ENCODE results near the gene OR2L5. TPM values are rescaled to one million over a fixed set of nuclear protein-coding genes. Genes with fewer than 3 reads are reported as not detected.

OR2L5 gene
- total and polyA plus RNA-seq, 2 of the 4 experiments (the other 2 are of a cell fraction): not detected

GRCh38 chr1:247992986-247993385 is 20.5 kb upstream of the OR2L5 start:
- Histone ChIP-seq H3K79me1 (ENCODE audit: low read depth in 1 of 2, low read length in 2 of 2) (no peaks in the 10 kb centered on the region), H3K4me3 (ENCODE audit: insufficient read depth, low read depth, low read length) (no peak overlapping the region), H3K4ac (ENCODE audit: low read depth, low read length) (no peak overlapping the region), H4K5ac (ENCODE audit: low read depth, low read length) (no peak overlapping the region), H2BK15ac (ENCODE audit: low read depth, low read length) (no peak overlapping the region), H4K20me1 (ENCODE audit: insufficient read depth, low read length) (no peaks in the 10 kb centered on the region), H3K4me1 (ENCODE audit: control insufficient read depth, insufficient read depth, low read length) (no peaks in the 10 kb centered on the region), H3K4me2 (ENCODE audit: low read depth, low read length) (no peak overlapping the region), H3K27ac (ENCODE audit: insufficient read depth, low read length) (no peak overlapping the region), H2BK20ac (ENCODE audit: low read depth, low read length) (no peak overlapping the region), H2AK5ac (ENCODE audit: low read depth, low read length) (no peak overlapping the region), H3K9me3 (ENCODE audit: control insufficient read depth, insufficient read depth, low read length) (peaks cover 13% of the 10 kb centered on the region), H3K14ac (replicated peaks; ENCODE audit: low read depth, low read length) (no peak overlapping the region), H4K8ac (ENCODE audit: low read depth in 2 of 2, low read length in 2 of 2) (no peak overlapping the region), H3K9me1 (ENCODE audit: insufficient read depth, low read length) (no peaks in the 10 kb centered on the region), H3K23ac (ENCODE audit: low read depth, low read length) (no peak overlapping the region), H4K91ac (ENCODE audit: insufficient read depth, low read depth, low read length) (no peak overlapping the region), H2BK120ac (ENCODE audit: low read depth, low read length) (no peak overlapping the region), H3K9ac (ENCODE audit: low read depth, low read length) (no peak overlapping the region), H3K56ac (ENCODE audit: extremely low read depth, insufficient read depth, low read length) (no peak overlapping the region), H2AK9ac (replicated peaks; ENCODE audit: low read depth, low read length, poor library complexity) (no peak overlapping the region), H3K27me3 (ENCODE audit: control insufficient read depth, insufficient read depth, low read length) (no peaks in the 10 kb centered on the region), H3K36me3 (ENCODE audit: control insufficient read depth, insufficient read depth, low read length) (no peaks in the 10 kb centered on the region), H3K18ac (ENCODE audit: low read depth, low read length) (no peak overlapping the region), H2BK5ac (ENCODE audit: low read depth, low read length, poor library complexity, severe bottlenecking) (no peak overlapping the region), H2AFZ (replicated peaks; ENCODE audit: low read length, poor library complexity) (no peak overlapping the region)
- ChIA-PET CTCF (no interaction called here), POLR2A (ENCODE audit: unreplicated experiment) (no interaction called here)
- no TSS peak for BruUV-seq (replicated peaks)
- no CpG with 5 or more reads among the region's 2 CpGs for WGBS, 2 experiments (ENCODE audit: extremely low coverage in 2 of 2, insufficient read length in 1 of 2)
- dilution Hi-C loops (cut with HindIII; ENCODE audit: low sequenced_read_pairs, unreplicated experiment) (no loop called here), intact Hi-C loops (cut with micrococcal nuclease) (no loop called here), in situ Hi-C loops (cut with MboI; ENCODE audit: low sequenced_read_pairs) (no loop called here)
- TF ChIP-seq MXI1 (IDR thresholded peaks at IDR 0.05; ENCODE audit: borderline replicate concordance, low read depth, low read length) (no peak), SMC3 (IDR thresholded peaks at IDR 0.05; ENCODE audit: low read depth, low read length) (no peak), CHD1 (IDR thresholded peaks at IDR 0.05; ENCODE audit: low read depth, low read length) (no peak), NFE2L2 (IDR thresholded peaks at IDR 0.05; ENCODE audit: low read depth, low read length) (no peak), CTCF (conservative IDR thresholded peaks at IDR 0.05; ENCODE audit: low read depth, low read length) (no peak), RFX5 (IDR thresholded peaks at IDR 0.05; ENCODE audit: low read depth, low read length) (no peak), MAZ (IDR thresholded peaks at IDR 0.05; ENCODE audit: borderline replicate concordance, low read depth, low read length) (no peak), RCOR1 (IDR thresholded peaks at IDR 0.05; ENCODE audit: insufficient replicate concordance, low read length) (no peak), FOS (IDR thresholded peaks at IDR 0.05; ENCODE audit: low read depth, low read length) (no peak), BHLHE40 (IDR thresholded peaks at IDR 0.05; ENCODE audit: low read depth, low read length) (no peak)
- no peak for ATAC-seq (ENCODE audit: low read depth)
- no peak for DNase-seq
